Retinal pigment epithelial cell (primary cell): Measurements from ENCODE around the gene PGC.

Experiments
- DNase-seq: peaks from one replicate; pipeline ENCODE4 v3.0.0-alpha.2; 2010; ENCODE audit warnings: low read depth
- H3K4me3 ChIP-seq: 2 replicates; pipeline ENCODE4 v1.5.1; 2011; ENCODE audit warnings: mild to moderate bottlenecking, low read length, control low read depth, moderate library complexity
- CTCF ChIP-seq: conservative IDR thresholded peaks from 2 replicates; pipeline ENCODE4 v1.5.1; 2011; ENCODE audit warnings: low read depth, low read length, control low read depth, inconsistent platforms

The PGC gene

GRCh38 chr6:41756354-41756753, 9.2 kb upstream of the PGC start:
- no peak for DNase-seq
- no peak for TF ChIP-seq CTCF
- H3K4me3 ChIP-seq, result no peak overlapping the region

GRCh38 chr6:41755895-41756294, 8.7 kb upstream of the PGC start:
- no peak for TF ChIP-seq CTCF
- no peak for DNase-seq
- no peak overlapping the region for H3K4me3 ChIP-seq

- no peak for TF ChIP-seq CTCF
- no peak for DNase-seq
- H3K4me3 ChIP-seq, result no peak overlapping the region
Measured at GRCh38 chr6:41750374-41750773, 3.2 kb upstream of the PGC start.

- no peak for TF ChIP-seq CTCF
- H3K4me3 ChIP-seq, result no peak overlapping the region
- no peak for DNase-seq
Measured at GRCh38 chr6:41748542-41748941, 1.3 kb upstream of the PGC start.

- no peak overlapping the region for H3K4me3 ChIP-seq
- TF ChIP-seq CTCF, result no peak
- no peak for DNase-seq
Measured at GRCh38 chr6:41748102-41748477, 893 bp upstream of the PGC start.

- H3K4me3 ChIP-seq, result no peak overlapping the region
- no peak for DNase-seq
- TF ChIP-seq CTCF, result no peak
Measured at GRCh38 chr6:41746107-41746506, 1.1 kb downstream of the PGC start.

GRCh38 chr6:41744236-41744787, 2.9 kb downstream of the PGC start:
- DNase-seq, result no peak
- no peak for TF ChIP-seq CTCF
- no peak overlapping the region for H3K4me3 ChIP-seq
